ENCODE data around the gene ARMC12. TPM values are rescaled to one million over a fixed set of nuclear protein-coding genes. Genes with fewer than 3 reads are reported as not detected.

The ARMC12 gene
- total and polyA plus RNA-seq, 2 donors (not counting 1 experiment from before 2014, with no cell fraction given) = 0.17 to 0.50 TPM

- no peaks in the 10 kb centered on the region for H4K20me1 ChIP-seq (ENCODE audit: control insufficient read depth, extremely low read depth, insufficient read depth, low read length)
- H3K4me1 ChIP-seq (ENCODE audit: control insufficient read depth, extremely low read depth, insufficient read depth, low read length) = no peaks in the 10 kb centered on the region
- peaks cover 22% of the 10 kb centered on the region for H3K27me3 ChIP-seq (ENCODE audit: control insufficient read depth, insufficient read depth, low read length)
- TF ChIP-seq EZH2 (IDR thresholded peaks at IDR 0.05; ENCODE audit: low read length, missing control alignments) = no peak
- no peak for TF ChIP-seq CTCF (conservative IDR thresholded peaks at IDR 0.05 in 1 of 2, IDR thresholded peaks at IDR 0.05 in 1 of 2; ENCODE audit: low read depth in 1 of 2, low read length in 2 of 2)
- H3K9me3 ChIP-seq (ENCODE audit: control insufficient read depth, insufficient read depth, low read depth, low read length) = no peaks in the 10 kb centered on the region
- H3K9ac ChIP-seq (ENCODE audit: insufficient read depth, low read length) = no peak overlapping the region
- no peaks in the 10 kb centered on the region for H3K36me3 ChIP-seq (ENCODE audit: control insufficient read depth, insufficient read depth, low read length)
- no peak overlapping the region for H3K4me3 ChIP-seq (replicated peaks in 1 of 4; ENCODE audit: control extremely low read depth in 1 of 4, insufficient read depth in 1 of 4, low read depth in 3 of 4, low read length in 4 of 4)
- DNase-seq (ENCODE audit: low read depth in 2 of 2) = no peak
- H3K27ac ChIP-seq (ENCODE audit: insufficient read depth, low read length) = no peak overlapping the region
- H3K79me2 ChIP-seq (ENCODE audit: control insufficient read depth, insufficient read depth, low read length) = no peaks in the 10 kb centered on the region
- no peak overlapping the region for H2AFZ ChIP-seq (ENCODE audit: low read length)
- H3K4me2 ChIP-seq (ENCODE audit: extremely low read depth, insufficient read depth, low read length) = no peak overlapping the region
Measured at GRCh38 chr6:35774116-35774794, 37.4 kb downstream of the ARMC12 start.

- Histone ChIP-seq H3K4me2 (ENCODE audit: extremely low read depth, insufficient read depth, low read length) (no peak overlapping the region), H4K20me1 (ENCODE audit: control insufficient read depth, extremely low read depth, insufficient read depth, low read length) (no peaks in the 10 kb centered on the region), H3K4me1 (ENCODE audit: control insufficient read depth, extremely low read depth, insufficient read depth, low read length) (no peaks in the 10 kb centered on the region), H2AFZ (ENCODE audit: low read length) (no peak overlapping the region), H3K27me3 (ENCODE audit: control insufficient read depth, insufficient read depth, low read length) (peaks cover 22% of the 10 kb centered on the region), H3K27ac (ENCODE audit: insufficient read depth, low read length) (no peak overlapping the region), H3K9ac (ENCODE audit: insufficient read depth, low read length) (no peak overlapping the region), H3K4me3 (replicated peaks in 1 of 4; ENCODE audit: control extremely low read depth in 1 of 4, insufficient read depth in 1 of 4, low read depth in 3 of 4, low read length in 4 of 4) (no peak overlapping the region), H3K79me2 (ENCODE audit: control insufficient read depth, insufficient read depth, low read length) (no peaks in the 10 kb centered on the region), H3K9me3 (ENCODE audit: control insufficient read depth, insufficient read depth, low read depth, low read length) (no peaks in the 10 kb centered on the region), H3K36me3 (ENCODE audit: control insufficient read depth, insufficient read depth, low read length) (no peaks in the 10 kb centered on the region)
- TF ChIP-seq EZH2 (IDR thresholded peaks at IDR 0.05; ENCODE audit: low read length, missing control alignments) = no peak
- no peak for TF ChIP-seq CTCF (conservative IDR thresholded peaks at IDR 0.05 in 1 of 2, IDR thresholded peaks at IDR 0.05 in 1 of 2; ENCODE audit: low read depth in 1 of 2, low read length in 2 of 2)
- DNase-seq (ENCODE audit: low read depth in 2 of 2) = peak in 1 of 2 donors; percentile 15
Measured at GRCh38 chr6:35775031-35775430, 38.2 kb downstream of the ARMC12 start.

- no peaks in the 10 kb centered on the region for H4K20me1 ChIP-seq (ENCODE audit: control insufficient read depth, extremely low read depth, insufficient read depth, low read length)
- H3K4me3 ChIP-seq (replicated peaks in 1 of 4; ENCODE audit: control extremely low read depth in 1 of 4, insufficient read depth in 1 of 4, low read depth in 3 of 4, low read length in 4 of 4) = peak within 1 kb of the TSS in 2 of 4 experiments; percentile 33 to 50
- no peak within 1 kb of the TSS for H3K9ac ChIP-seq (ENCODE audit: insufficient read depth, low read length)
- no peaks in the 10 kb centered on the region for H3K36me3 ChIP-seq (ENCODE audit: control insufficient read depth, insufficient read depth, low read length)
- H3K4me1 ChIP-seq (ENCODE audit: control insufficient read depth, extremely low read depth, insufficient read depth, low read length) = no peaks in the 10 kb centered on the region
- H2AFZ ChIP-seq (ENCODE audit: low read length) = no peak within 1 kb of the TSS
- H3K79me2 ChIP-seq (ENCODE audit: control insufficient read depth, insufficient read depth, low read length) = no peaks in the 10 kb centered on the region
- DNase-seq (ENCODE audit: low read depth in 2 of 2) = no peak
- peaks cover 16% of the 10 kb centered on the region for H3K27me3 ChIP-seq (ENCODE audit: control insufficient read depth, insufficient read depth, low read length)
- H3K4me2 ChIP-seq (ENCODE audit: extremely low read depth, insufficient read depth, low read length) = peak within 1 kb of the TSS; percentile 11
- H3K9me3 ChIP-seq (ENCODE audit: control insufficient read depth, insufficient read depth, low read depth, low read length) = no peaks in the 10 kb centered on the region
- H3K27ac ChIP-seq (ENCODE audit: insufficient read depth, low read length) = no peak within 1 kb of the TSS
- TF ChIP-seq CTCF (conservative IDR thresholded peaks at IDR 0.05 in 1 of 2, IDR thresholded peaks at IDR 0.05 in 1 of 2; ENCODE audit: low read depth in 1 of 2, low read length in 2 of 2) (no peak), EZH2 (IDR thresholded peaks at IDR 0.05; ENCODE audit: low read length, missing control alignments) (peak; percentile 48)
Measured at GRCh38 chr6:35776364-35777215, 39.8 kb downstream of the ARMC12 start, which contains the start of gene CLPSL2. CLPSL2 (plus strand) TSS chr6:35776598; CDS start chr6:35776619, 21 bp downstream.

Data from fibroblast of lung (primary cell).